Caki2 (cell line): ENCODE data around the gene EXOC3L2. TPM values are rescaled to one million over a fixed set of nuclear protein-coding genes. Genes with fewer than 3 reads are reported as not detected.
A peak's percentile ranks its signal among the peaks of the same experiment; 100 is the strongest.
"Not testable (repeated sequence)": the region's sequence is repeated elsewhere in the genome, so short reads cannot be mapped to it uniquely, and the experiment has no call there.

Source experiments
- DNase-seq: peaks from one replicate; pipeline ENCODE4 v3.0.0-alpha.2; 2015; ENCODE audit warnings: low read depth
- in situ Hi-C: cut with HindIII; loops from 2 replicates; pipeline ENCODE4 v1.10.0; 2016; ENCODE audit warnings: low sequenced_read_pairs, low pct_unique_long_range_greater_than_20kb, mixed read lengths
- total RNA-seq: library from RNA; depleted of rRNA; stranded (reverse); fragments of >200 nt; shearing (Covaris generic); gene quantifications from 2 replicates; pipeline ENCODE4 v1.2.3, GENCODE V29; 2014; ENCODE audit warnings: low replicate concordance; rRNA removed

The EXOC3L2 gene
- not detected in 2 replicates for total RNA-seq

- DNase-seq = no peak
- in situ Hi-C loops = no loop called here
These were observed at the start of gene EXOC3L2 for GRCh38 chr19:45245334-45245787. Gene EXOC3L2, minus strand, starts transcription at chr19:45245407. Its CDS starts 6,362 bp downstream, at chr19:45239045.

DNA sequence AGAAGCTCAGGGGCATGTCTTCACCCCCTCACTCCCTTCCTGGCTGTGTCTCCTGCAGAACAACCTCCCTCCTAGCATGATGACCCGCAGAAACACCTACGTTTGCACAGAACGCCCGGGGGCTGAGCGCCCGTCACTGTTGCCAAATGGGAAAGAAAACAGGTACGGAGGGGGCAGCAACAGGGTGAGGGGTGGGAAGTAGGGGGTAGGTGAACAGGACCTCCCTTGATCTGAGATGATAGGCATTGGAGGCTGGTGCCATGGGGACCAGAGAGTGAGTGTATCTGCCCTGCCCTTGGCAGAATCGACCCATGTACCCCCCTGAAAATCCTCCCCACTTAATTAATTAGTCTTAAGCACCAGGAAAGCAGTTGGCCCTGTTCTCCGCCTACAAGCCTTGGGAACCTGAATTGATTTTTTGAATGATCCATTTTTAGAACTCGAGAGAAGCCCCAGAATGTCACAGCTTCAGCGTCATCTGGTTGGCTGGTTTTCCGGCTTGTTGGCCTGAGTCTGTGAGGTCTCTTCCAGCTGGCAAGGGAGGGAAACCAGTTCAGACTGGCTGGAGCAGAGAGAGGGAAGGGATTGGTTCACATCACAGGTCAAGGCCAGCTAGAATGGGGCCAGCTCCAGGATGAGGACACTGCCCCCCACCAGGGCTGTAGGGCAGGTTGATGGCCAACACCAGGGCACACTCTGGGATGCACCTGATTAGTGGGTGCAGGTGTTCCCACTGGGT is 49.3 kb upstream of the EXOC3L2 start:
- DNase-seq = no peak
- in situ Hi-C loops = no loop called here

DNA sequence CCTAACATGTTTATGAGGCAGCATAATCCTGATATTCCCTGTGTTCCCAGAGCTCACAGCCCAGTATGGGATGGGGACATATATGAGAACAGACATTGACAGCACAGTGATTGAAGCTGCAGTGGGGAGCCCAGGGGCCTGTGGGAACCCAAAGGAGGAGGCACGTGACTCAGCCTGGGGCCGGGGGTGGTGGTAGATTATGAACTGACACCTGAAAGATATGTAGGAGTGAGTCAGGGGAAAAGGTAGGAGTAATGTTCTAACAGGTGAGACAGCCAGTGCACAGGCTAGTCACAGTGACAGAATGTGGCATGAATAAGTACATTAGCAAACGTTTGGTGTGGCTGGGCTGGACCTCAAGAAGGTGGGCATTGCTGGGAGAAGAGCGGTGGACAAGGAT is 48.5 kb upstream of the EXOC3L2 start:
- no peak for DNase-seq
- in situ Hi-C loops = no loop called here

DNA sequence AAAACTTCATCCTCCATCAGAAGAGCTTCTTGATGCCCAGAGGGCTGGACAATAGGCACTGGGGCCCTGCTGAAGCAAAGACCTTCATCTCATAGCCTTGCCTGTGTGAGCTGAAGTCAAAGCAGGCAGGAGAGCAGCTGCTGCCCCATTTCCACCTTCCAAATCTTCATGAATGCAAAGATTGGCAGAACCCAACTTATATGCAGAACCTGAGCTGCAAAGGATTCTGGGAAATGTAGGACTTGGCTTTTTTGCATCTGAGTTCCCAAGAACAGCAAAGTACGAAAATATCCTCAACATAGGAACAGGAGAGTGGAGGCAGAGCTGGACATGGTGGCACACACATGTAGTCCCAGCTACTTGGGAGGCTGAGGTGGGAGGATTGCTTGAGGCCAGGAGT is 46.6 kb upstream of the EXOC3L2 start:
- in situ Hi-C loops = no loop called here
- no peak for DNase-seq

DNA sequence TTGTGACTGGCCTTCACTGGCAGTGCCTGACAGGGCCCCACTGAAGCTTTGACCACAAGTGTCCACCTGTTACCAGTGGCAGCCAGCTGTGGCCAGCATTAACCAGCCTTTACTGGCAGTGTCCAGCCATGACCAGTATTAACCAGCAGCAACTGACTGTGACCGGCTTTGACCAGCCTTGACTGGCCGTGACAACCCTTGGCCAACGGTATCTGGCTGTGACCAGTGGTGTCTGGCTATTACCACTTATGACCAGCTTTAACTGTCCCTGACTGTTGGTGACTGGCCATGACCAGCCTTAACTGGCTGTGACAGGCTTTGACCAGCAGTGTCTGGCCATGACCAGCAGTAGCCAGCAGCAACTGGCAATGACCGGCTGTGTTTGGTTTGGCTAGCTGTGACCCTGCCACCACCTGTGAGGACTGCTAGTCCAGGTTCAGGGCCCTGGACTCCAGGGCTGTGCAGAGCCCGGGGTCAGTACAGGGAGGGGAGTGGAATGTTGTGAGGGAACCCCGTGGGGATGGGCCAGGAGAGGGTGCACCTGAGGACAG is 45.2 kb upstream of the EXOC3L2 start:
- DNase-seq = no peak
- in situ Hi-C loops = no loop called here

DNA sequence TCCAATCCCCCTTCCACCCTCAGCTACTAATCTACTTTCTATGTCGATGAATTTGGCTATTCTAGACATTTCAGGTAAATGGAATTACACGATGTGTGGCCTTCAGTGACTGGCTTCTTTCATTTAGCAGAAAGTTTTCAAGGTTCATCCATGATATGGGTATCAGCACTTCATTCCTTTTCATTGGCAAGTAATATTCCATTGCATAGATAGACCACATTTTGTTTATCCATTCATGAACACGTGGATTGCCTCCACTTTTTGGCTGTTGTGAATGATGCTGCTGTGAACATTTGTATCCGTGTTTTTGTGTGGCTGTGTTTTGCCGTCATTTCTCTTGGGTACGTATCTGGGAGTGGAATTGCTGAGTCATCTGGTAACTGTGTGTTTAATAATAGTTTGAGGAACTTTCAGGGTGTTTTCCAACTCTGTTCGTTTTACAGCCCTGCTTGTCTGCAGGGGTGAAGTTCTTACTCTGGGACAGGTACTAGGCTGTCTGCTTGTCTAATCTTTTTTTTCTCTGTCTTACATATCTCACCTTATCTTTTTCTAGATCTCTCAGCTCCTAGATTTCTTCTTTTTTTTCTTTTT is 38.3 kb upstream of the EXOC3L2 start:
- in situ Hi-C loops = no loop called here
- no peak for DNase-seq

DNA sequence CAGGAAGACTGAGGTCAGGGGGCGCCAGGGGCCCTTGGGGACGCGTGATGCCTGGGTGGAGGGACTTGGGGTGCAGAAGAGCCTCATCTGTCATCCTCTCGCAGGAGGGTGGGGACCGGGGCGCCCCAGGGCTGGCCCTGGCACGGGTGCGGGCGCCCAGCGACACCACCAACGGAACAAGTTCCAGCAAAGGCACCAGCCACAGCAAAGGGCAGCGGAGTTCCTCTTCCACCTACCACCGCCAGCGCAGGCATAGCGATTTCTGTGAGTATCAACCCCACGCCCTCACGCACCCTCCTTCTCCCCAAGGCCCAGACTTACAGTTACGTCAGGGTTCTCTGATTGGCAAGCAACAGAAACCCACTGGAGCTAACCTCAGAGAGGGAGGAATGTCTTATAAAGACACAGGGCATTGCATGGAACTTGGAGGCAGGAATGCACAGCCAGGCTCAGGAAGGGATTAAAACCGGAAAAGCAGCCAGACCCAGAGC is 35.3 kb upstream of the EXOC3L2 start:
- in situ Hi-C loops = no loop called here
- no peak for DNase-seq

GRCh38 chr19:45279587-45280192 is 34.5 kb upstream of the EXOC3L2 start:
- DNase-seq = no peak
- in situ Hi-C loops = no loop called here

- DNase-seq = no peak
- in situ Hi-C loops = no loop called here
These were observed 32.9 kb upstream of the EXOC3L2 start for GRCh38 chr19:45278087-45278486.

GRCh38 chr19:45276284-45276687 is 31.1 kb upstream of the EXOC3L2 start:
- in situ Hi-C loops = no loop called here
- no peak for DNase-seq

DNA sequence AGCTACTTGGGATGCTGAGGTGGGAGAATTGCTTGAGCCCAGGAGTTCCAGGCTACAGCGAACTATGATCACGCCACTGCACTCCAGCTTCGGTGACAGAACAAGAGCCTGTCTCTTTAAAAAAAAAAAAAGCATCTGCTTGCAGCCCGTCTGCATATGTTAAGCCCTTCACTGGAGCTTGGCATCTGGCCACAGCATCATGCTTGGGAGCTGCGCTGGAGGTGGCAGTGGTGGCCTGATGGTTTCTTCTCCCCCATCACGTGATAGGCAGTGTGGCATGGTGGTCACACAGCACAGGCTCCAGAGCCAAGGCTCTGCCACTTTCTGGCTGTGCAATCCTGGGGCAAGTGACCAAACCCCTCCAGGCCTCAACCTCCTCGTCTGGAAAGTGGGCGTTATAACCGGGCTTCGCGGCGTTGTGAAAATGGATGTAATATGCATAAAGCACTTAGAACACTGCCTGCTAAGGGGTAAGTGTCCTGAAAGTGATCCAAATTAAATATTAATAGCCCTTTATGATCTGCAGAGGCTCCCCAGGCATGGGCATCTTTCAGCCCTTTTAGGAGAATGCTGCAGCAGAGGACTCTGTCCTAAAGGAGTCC is 30.3 kb upstream of the EXOC3L2 start:
- DNase-seq = peak; percentile 29

GRCh38 chr19:45273521-45273855 is 28.3 kb upstream of the EXOC3L2 start:
- in situ Hi-C loops = no loop called here
- DNase-seq = no peak

More for the DNA sequence above, 30.3 kb upstream of the EXOC3L2 start:
- in situ Hi-C loops = no loop called here

DNA sequence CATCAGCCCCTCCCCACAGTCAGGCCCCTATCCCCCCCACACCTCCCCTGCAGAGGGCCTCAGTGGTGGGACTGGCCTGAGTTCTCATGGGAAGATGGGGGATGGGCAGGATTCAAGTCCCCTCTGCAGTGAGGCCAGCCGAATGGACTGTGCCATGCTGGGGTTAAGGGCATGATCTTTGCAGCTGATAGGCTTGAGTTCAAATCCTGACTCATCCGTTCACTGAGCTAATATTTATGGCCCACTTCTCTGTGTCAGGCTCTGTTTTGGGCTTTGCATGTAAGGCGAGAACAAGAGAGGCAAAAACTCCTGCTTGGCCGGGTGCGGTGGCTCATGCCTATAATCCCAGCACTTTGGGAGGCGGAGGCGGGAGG is 26.5 kb upstream of the EXOC3L2 start:
- in situ Hi-C loops = no loop called here
- no peak for DNase-seq

GRCh38 chr19:45271098-45271734 is 26.0 kb upstream of the EXOC3L2 start:
- in situ Hi-C loops = no loop called here
- no peak for DNase-seq

- DNase-seq, in situ Hi-C loops: not testable (repeated sequence)
These were observed 24.7 kb upstream of the EXOC3L2 start for GRCh38 chr19:45269939-45270338.

GRCh38 chr19:45267296-45267695 is 22.1 kb upstream of the EXOC3L2 start:
- in situ Hi-C loops = no loop called here
- no peak for DNase-seq

DNA sequence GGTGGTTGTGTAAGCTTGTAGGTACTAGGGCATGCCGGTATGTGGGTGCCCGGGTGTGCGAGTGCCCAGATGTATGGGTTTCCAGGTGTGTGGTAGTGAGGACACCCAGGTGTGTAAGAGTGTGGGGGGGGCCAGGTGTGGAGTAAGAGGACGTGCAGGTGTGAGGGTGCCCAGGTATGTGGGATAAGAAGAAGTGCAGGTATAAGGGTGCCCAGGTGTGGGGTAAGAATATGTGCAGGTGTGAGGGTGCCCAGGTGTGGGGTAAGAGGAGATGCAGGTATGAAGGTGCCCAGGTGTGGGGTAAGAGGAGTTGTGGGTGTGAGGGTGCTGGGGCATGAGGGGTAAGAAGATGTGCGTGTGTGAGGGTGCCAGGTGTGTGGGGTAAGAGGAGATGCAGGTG is 20.2 kb upstream of the EXOC3L2 start:
- in situ Hi-C loops = no loop called here

DNA sequence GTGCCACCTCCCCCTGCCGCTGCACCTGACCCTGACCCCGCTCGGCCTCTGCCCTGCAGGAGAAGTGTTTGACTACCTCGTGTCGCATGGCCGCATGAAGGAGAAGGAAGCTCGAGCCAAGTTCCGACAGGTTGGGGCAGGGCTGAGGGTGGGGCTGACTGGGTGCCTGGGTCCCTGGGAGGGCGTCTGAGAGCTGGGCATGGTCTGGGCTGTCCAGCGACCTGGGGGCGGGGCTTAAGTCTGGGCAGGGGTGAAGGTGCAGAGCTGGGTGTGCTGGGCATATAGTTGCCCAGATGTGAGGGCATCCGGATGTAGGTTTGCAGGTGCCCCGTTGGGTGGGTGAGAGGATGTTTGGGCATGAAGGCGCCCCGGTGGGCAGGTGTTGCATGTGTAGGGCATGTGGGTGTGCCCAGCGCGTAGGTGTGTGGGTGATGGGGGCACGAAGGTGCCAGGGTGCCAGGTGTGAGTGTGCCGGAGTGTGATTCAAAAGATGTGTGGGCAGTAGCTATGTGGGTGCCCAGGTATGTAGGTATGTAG is 19.6 kb upstream of the EXOC3L2 start:
- in situ Hi-C loops = no loop called here
- DNase-seq = no peak

More for the DNA sequence above, 20.2 kb upstream of the EXOC3L2 start:
- DNase-seq = no peak
